Measurements from ENCODE around the gene NT5C2.
"Not testable (repeated sequence)": the region's sequence is repeated elsewhere in the genome, so short reads cannot be mapped to it uniquely, and the experiment has no call there.

NT5C2 gene

GRCh38 chr10:103067956-103068355 is 125.1 kb downstream of the NT5C2 start:
- no peaks in the 10 kb centered on the region for H3K9me3 ChIP-seq
- DNase-seq: no peak
- no peak overlapping the region for H3K4me3 ChIP-seq (ENCODE audit: low read depth, low read length)
- H3K4me1 ChIP-seq: no peaks in the 10 kb centered on the region
- TF ChIP-seq CTCF (IDR thresholded peaks at IDR 0.05; ENCODE audit: low read depth, low read length): no peak
- H3K36me3 ChIP-seq: no peaks in the 10 kb centered on the region
- H3K27me3 ChIP-seq: no peaks in the 10 kb centered on the region

GRCh38 chr10:103067484-103067883 is 125.6 kb downstream of the NT5C2 start:
- H3K36me3 ChIP-seq: no peaks in the 10 kb centered on the region
- no peaks in the 10 kb centered on the region for H3K9me3 ChIP-seq
- DNase-seq: no peak
- no peaks in the 10 kb centered on the region for H3K27me3 ChIP-seq
- H3K4me3 ChIP-seq (ENCODE audit: low read depth, low read length): no peak overlapping the region
- H3K4me1 ChIP-seq: no peaks in the 10 kb centered on the region
- no peak for TF ChIP-seq CTCF (IDR thresholded peaks at IDR 0.05; ENCODE audit: low read depth, low read length)

- not testable (repeated sequence) for H3K4me3 ChIP-seq (ENCODE audit: low read depth, low read length); H3K36me3 ChIP-seq; H3K27me3 ChIP-seq; DNase-seq; H3K9me3 ChIP-seq; H3K4me1 ChIP-seq
Measured at GRCh38 chr10:103067099-103067477, 126.0 kb downstream of the NT5C2 start.

GRCh38 chr10:103066141-103067098 is 126.7 kb downstream of the NT5C2 start:
- no peak overlapping the region for H3K4me3 ChIP-seq (ENCODE audit: low read depth, low read length)
- no peak for DNase-seq
- TF ChIP-seq CTCF (IDR thresholded peaks at IDR 0.05; ENCODE audit: low read depth, low read length): no peak
- no peaks in the 10 kb centered on the region for H3K36me3 ChIP-seq
- H3K27me3 ChIP-seq: no peaks in the 10 kb centered on the region
- no peaks in the 10 kb centered on the region for H3K9me3 ChIP-seq
- H3K4me1 ChIP-seq: no peaks in the 10 kb centered on the region

- Histone ChIP-seq H3K36me3 (no peaks in the 10 kb centered on the region), H3K4me1 (no peaks in the 10 kb centered on the region), H3K4me3 (ENCODE audit: low read depth, low read length) (no peak overlapping the region), H3K9me3 (no peaks in the 10 kb centered on the region), H3K27me3 (no peaks in the 10 kb centered on the region)
- no peak for TF ChIP-seq CTCF (IDR thresholded peaks at IDR 0.05; ENCODE audit: low read depth, low read length)
- DNase-seq: peak; percentile 33
Measured at GRCh38 chr10:103064956-103065355, 128.1 kb downstream of the NT5C2 start.

- Histone ChIP-seq H3K4me3 (ENCODE audit: low read depth, low read length) (no peak overlapping the region), H3K36me3 (no peaks in the 10 kb centered on the region), H3K4me1 (no peaks in the 10 kb centered on the region), H3K27me3 (no peaks in the 10 kb centered on the region), H3K9me3 (no peaks in the 10 kb centered on the region)
- no peak for DNase-seq
- no peak for TF ChIP-seq CTCF (IDR thresholded peaks at IDR 0.05; ENCODE audit: low read depth, low read length)
Measured at GRCh38 chr10:103062854-103063590, 130.1 kb downstream of the NT5C2 start.

Data from BE2C (cell line).